ENCODE measurements around the gene CTIF. TPM values are rescaled to one million over a fixed set of nuclear protein-coding genes. Genes with fewer than 3 reads are reported as not detected.

Gene CTIF
- total RNA-seq = 1 to 10 TPM; 3.2 to 6.7 (median 4.7) TPM
- total RNA-seq (2013) = 1.4 TPM
- total RNA-seq = 1.2 to 7.2 (median 3.4) reads per million in 29 experiments

GRCh38 chr18:48538531-48539405 lies at the start of gene CTIF:
CTIF (plus strand) TSS chr18:48539031; CDS start chr18:48619566, 80,535 bp downstream.
- peak in 30 of 35 experiments; percentile 19 to 69 (median 35) for DNase-seq
- H3K4me3 ChIP-seq (ENCODE audit: control insufficient read depth in 1 of 2, extremely low read depth in 1 of 2, low read length in 1 of 2) = peak within 1 kb of the TSS; percentile 61 to 82
- CTCF ChIA-PET = no interaction called here
- peak; percentile 67 to 85 (median 73) for ATAC-seq (replicated peaks in 1 of 4)
- H3K27ac ChIP-seq (ENCODE audit: low read length) = no peak within 1 kb of the TSS
- 18% methylated on average over 42 of the region's 54 CpGs for WGBS (ENCODE audit: insufficient coverage)
- H3K4me1 ChIP-seq (ENCODE audit: control insufficient read depth in 1 of 2, extremely low read depth in 1 of 2, insufficient read depth in 2 of 2, low read length in 2 of 2) = peaks cover 0 to 28% of the 10 kb centered on the region in 2 experiments
- Mint-ChIP-seq H3K4me1 (peaks cover 0 to 11% (median 6%) of the 10 kb centered on the region in 3 donors), H3K9me3 (no peaks in the 10 kb centered on the region), H3K27me3 (peaks cover 12 to 13% of the 10 kb centered on the region in 2 donors), H3K27ac (no peak within 1 kb of the TSS), H3K4me3 (peak within 1 kb of the TSS; percentile 84 to 88 (median 86)), H3K36me3 (no peaks in the 10 kb centered on the region)
- POLR2A ChIA-PET = no interaction called here
- H3K27me3 ChIP-seq (replicated peaks in 1 of 2; ENCODE audit: control insufficient read depth in 2 of 2, extremely low read depth in 1 of 2, insufficient read depth in 2 of 2, low read length in 1 of 2) = peaks cover 0 to 46% of the 10 kb centered on the region in 2 experiments
- H3K9me3 ChIP-seq = no peaks in the 10 kb centered on the region
- no peaks in the 10 kb centered on the region for H3K36me3 ChIP-seq (ENCODE audit: control insufficient read depth in 2 of 2, extremely low read depth in 1 of 2, insufficient read depth in 1 of 2, low read length in 1 of 2)

- DNase-seq = no peak
- WGBS (ENCODE audit: insufficient coverage) = no CpG with 5 or more reads among the region's 2 CpGs
- Mint-ChIP-seq H3K27ac (no peak overlapping the region), H3K36me3 (no peaks in the 10 kb centered on the region), H3K4me3 (no peak overlapping the region), H3K4me1 (peaks cover 0 to 7% (median 0%) of the 10 kb centered on the region in 3 donors), H3K27me3 (peaks cover 24 to 58% of the 10 kb centered on the region in 2 donors), H3K9me3 (no peaks in the 10 kb centered on the region)
- peaks cover 0 to 16% of the 10 kb centered on the region in 2 experiments for H3K27me3 ChIP-seq (replicated peaks in 1 of 2; ENCODE audit: control insufficient read depth in 2 of 2, extremely low read depth in 1 of 2, insufficient read depth in 2 of 2, low read length in 1 of 2)
- no peak overlapping the region for H3K27ac ChIP-seq (ENCODE audit: low read length)
- ATAC-seq (replicated peaks in 1 of 4) = no peak
- no peaks in the 10 kb centered on the region for H3K36me3 ChIP-seq (ENCODE audit: control insufficient read depth in 2 of 2, extremely low read depth in 1 of 2, insufficient read depth in 1 of 2, low read length in 1 of 2)
- ChIA-PET CTCF (no interaction called here), POLR2A (no interaction called here)
- no peaks in the 10 kb centered on the region for H3K9me3 ChIP-seq
- H3K4me1 ChIP-seq (ENCODE audit: control insufficient read depth in 1 of 2, extremely low read depth in 1 of 2, insufficient read depth in 2 of 2, low read length in 2 of 2) = no peaks in the 10 kb centered on the region
- H3K4me3 ChIP-seq (ENCODE audit: control insufficient read depth in 1 of 2, extremely low read depth in 1 of 2, low read length in 1 of 2) = no peak overlapping the region
Observed at GRCh38 chr18:48490641-48491293, 48.1 kb upstream of the CTIF start.

GRCh38 chr18:48492880-48493279 lies 46.0 kb upstream of the CTIF start:
- no peak overlapping the region for H3K27ac Mint-ChIP-seq
- no peak overlapping the region for H3K4me3 Mint-ChIP-seq
- CTCF ChIA-PET = interaction anchor here (0.5 to 0.7 kb wide), 2 partner anchors 51 to 64 kb away, joined by 3 read pairs; no protein-coding TSS in a partner anchor
- no peak overlapping the region for H3K4me3 ChIP-seq (ENCODE audit: control insufficient read depth in 1 of 2, extremely low read depth in 1 of 2, low read length in 1 of 2)
- peaks cover 31 to 60% of the 10 kb centered on the region in 2 donors for H3K27me3 Mint-ChIP-seq
- H3K9me3 Mint-ChIP-seq = peaks cover 4 to 7% (median 6%) of the 10 kb centered on the region in 3 donors
- peaks cover 0 to 17% of the 10 kb centered on the region in 2 experiments for H3K27me3 ChIP-seq (replicated peaks in 1 of 2; ENCODE audit: control insufficient read depth in 2 of 2, extremely low read depth in 1 of 2, insufficient read depth in 2 of 2, low read length in 1 of 2)
- peaks cover 0 to 7% (median 0%) of the 10 kb centered on the region in 3 donors for H3K4me1 Mint-ChIP-seq
- WGBS (ENCODE audit: insufficient coverage) = 63% methylated on average over 1 of the region's 8 CpGs
- POLR2A ChIA-PET = no interaction called here
- peaks cover 3% of the 10 kb centered on the region for H3K9me3 ChIP-seq
- ATAC-seq (replicated peaks in 1 of 4) (no peak), DNase-seq (no peak)
- H3K36me3 ChIP-seq (ENCODE audit: control insufficient read depth in 2 of 2, extremely low read depth in 1 of 2, insufficient read depth in 1 of 2, low read length in 1 of 2) = no peaks in the 10 kb centered on the region
- no peak overlapping the region for H3K27ac ChIP-seq (ENCODE audit: low read length)
- no peaks in the 10 kb centered on the region for H3K36me3 Mint-ChIP-seq
- H3K4me1 ChIP-seq (ENCODE audit: control insufficient read depth in 1 of 2, extremely low read depth in 1 of 2, insufficient read depth in 2 of 2, low read length in 2 of 2) = no peaks in the 10 kb centered on the region

GRCh38 chr18:48493434-48494230 lies 45.2 kb upstream of the CTIF start:
- CTCF ChIA-PET = interaction anchor here in 1 of 2 donors (0.5 kb wide), 1 partner anchor 65 kb away, joined by 3 read pairs; no protein-coding TSS in a partner anchor

GRCh38 chr18:48497863-48498262 lies 41.0 kb upstream of the CTIF start:
- ChIA-PET POLR2A (interaction anchor here in 1 of 2 donors (0.6 kb wide), 1 partner anchor 1493 kb away, joined by 4 read pairs; no protein-coding TSS in a partner anchor), CTCF (no interaction called here)
- Mint-ChIP-seq H3K27ac (no peak overlapping the region), H3K27me3 (peaks cover 31 to 45% of the 10 kb centered on the region in 2 donors), H3K4me1 (peaks cover 0 to 7% (median 0%) of the 10 kb centered on the region in 3 donors), H3K36me3 (no peaks in the 10 kb centered on the region), H3K9me3 (peaks cover 4 to 12% (median 10%) of the 10 kb centered on the region in 3 donors), H3K4me3 (no peak overlapping the region)
- Histone ChIP-seq H3K9me3 (peaks cover 5% of the 10 kb centered on the region), H3K27me3 (replicated peaks in 1 of 2; ENCODE audit: control insufficient read depth in 2 of 2, extremely low read depth in 1 of 2, insufficient read depth in 2 of 2, low read length in 1 of 2) (peaks cover 0 to 10% of the 10 kb centered on the region in 2 experiments), H3K36me3 (ENCODE audit: control insufficient read depth in 2 of 2, extremely low read depth in 1 of 2, insufficient read depth in 1 of 2, low read length in 1 of 2) (no peaks in the 10 kb centered on the region), H3K4me1 (ENCODE audit: control insufficient read depth in 1 of 2, extremely low read depth in 1 of 2, insufficient read depth in 2 of 2, low read length in 2 of 2) (no peaks in the 10 kb centered on the region), H3K4me3 (ENCODE audit: control insufficient read depth in 1 of 2, extremely low read depth in 1 of 2, low read length in 1 of 2) (no peak overlapping the region), H3K27ac (ENCODE audit: low read length) (no peak overlapping the region)
- DNase-seq = no peak
- no peak for ATAC-seq (replicated peaks in 1 of 4)

More at GRCh38 chr18:48493434-48494230, 45.2 kb upstream of the CTIF start:
- Histone ChIP-seq H3K27ac (ENCODE audit: low read length) (no peak overlapping the region), H3K27me3 (replicated peaks in 1 of 2; ENCODE audit: control insufficient read depth in 2 of 2, extremely low read depth in 1 of 2, insufficient read depth in 2 of 2, low read length in 1 of 2) (peaks cover 0 to 12% of the 10 kb centered on the region in 2 experiments), H3K4me1 (ENCODE audit: control insufficient read depth in 1 of 2, extremely low read depth in 1 of 2, insufficient read depth in 2 of 2, low read length in 2 of 2) (no peaks in the 10 kb centered on the region), H3K9me3 (peaks cover 5% of the 10 kb centered on the region), H3K4me3 (ENCODE audit: control insufficient read depth in 1 of 2, extremely low read depth in 1 of 2, low read length in 1 of 2) (no peak overlapping the region), H3K36me3 (ENCODE audit: control insufficient read depth in 2 of 2, extremely low read depth in 1 of 2, insufficient read depth in 1 of 2, low read length in 1 of 2) (no peaks in the 10 kb centered on the region)
- DNase-seq = no peak
- WGBS (ENCODE audit: insufficient coverage) = no CpG with 5 or more reads among the region's 2 CpGs
- Mint-ChIP-seq H3K4me3 (no peak overlapping the region), H3K9me3 (peaks cover 4 to 12% (median 10%) of the 10 kb centered on the region in 3 donors), H3K27me3 (peaks cover 35 to 63% of the 10 kb centered on the region in 2 donors), H3K27ac (no peak overlapping the region), H3K36me3 (no peaks in the 10 kb centered on the region), H3K4me1 (peaks cover 0 to 7% (median 0%) of the 10 kb centered on the region in 3 donors)
- ATAC-seq (replicated peaks in 1 of 4) = no peak
- POLR2A ChIA-PET = no interaction called here

GRCh38 chr18:48500517-48500916 lies 38.3 kb upstream of the CTIF start:
- no peaks in the 10 kb centered on the region for H3K4me1 ChIP-seq (ENCODE audit: control insufficient read depth in 1 of 2, extremely low read depth in 1 of 2, insufficient read depth in 2 of 2, low read length in 2 of 2)
- Mint-ChIP-seq H3K9me3 (peaks cover 4 to 22% (median 15%) of the 10 kb centered on the region in 3 donors), H3K4me1 (no peaks in the 10 kb centered on the region), H3K27ac (no peak overlapping the region), H3K27me3 (peaks cover 21 to 34% of the 10 kb centered on the region in 2 donors), H3K4me3 (no peak overlapping the region), H3K36me3 (no peaks in the 10 kb centered on the region)
- H3K27ac ChIP-seq (ENCODE audit: low read length) = no peak overlapping the region
- no peaks in the 10 kb centered on the region for H3K36me3 ChIP-seq (ENCODE audit: control insufficient read depth in 2 of 2, extremely low read depth in 1 of 2, insufficient read depth in 1 of 2, low read length in 1 of 2)
- ATAC-seq (replicated peaks in 1 of 4) (no peak), DNase-seq (no peak)
- ChIA-PET CTCF (no interaction called here), POLR2A (no interaction called here)
- H3K9me3 ChIP-seq = peaks cover 5% of the 10 kb centered on the region
- H3K27me3 ChIP-seq (replicated peaks in 1 of 2; ENCODE audit: control insufficient read depth in 2 of 2, extremely low read depth in 1 of 2, insufficient read depth in 2 of 2, low read length in 1 of 2) = peaks cover 0 to 6% of the 10 kb centered on the region in 2 experiments
- no peak overlapping the region for H3K4me3 ChIP-seq (ENCODE audit: control insufficient read depth in 1 of 2, extremely low read depth in 1 of 2, low read length in 1 of 2)

All from T-cell (primary cell).